T-cell (primary cell): ENCODE data around the gene DHPS. TPM values are rescaled to one million over a fixed set of nuclear protein-coding genes. Genes with fewer than 3 reads are reported as not detected.

ENCODE experiments used
- ATAC-seq, 4 experiments: fragments of 200-7000 bp in 3 of 4; fragments of 150-1000 bp in 1 of 4; cut with Tn5 transposase; replicated peaks in 1 of 4; 1 replicate in 3 of 4; 2 replicates in 1 of 4; pipeline ENCODE4 v1.10.0; 2021; ENCODE audit warnings: moderate library complexity in 3 of 4, mild to moderate bottlenecking in 2 of 4, moderate number of reproducible peaks in 1 of 4
- CTCF ChIA-PET, 2 donors: fragments of 300-600 bp; sonication (Branson Sonifier 250); formaldehyde crosslinking; loops; one replicate each; lab custom pipeline; 2022; ENCODE audit warnings: antibody characterized with exemption in 2 of 2; lab: Charles Lee
- POLR2A ChIA-PET, 2 donors: fragments of 300-600 bp; sonication (Branson Sonifier 250); formaldehyde crosslinking; loops; one replicate each; lab custom pipeline; 2022; ENCODE audit warnings: antibody characterized with exemption in 2 of 2; lab: Charles Lee
- DNase-seq, 35 experiments: peaks; one replicate each; pipeline versions ENCODE4 v3.0.0 to v3.0.0-alpha.2; 2013 to 2023
- H3K27ac ChIP-seq: one replicate; pipeline ENCODE4 v1.5.1; 2013; ENCODE audit warnings: low read length
- H3K27me3 ChIP-seq, 2 experiments: replicated peaks in 1 of 2; 1 replicate in 1 of 2; 2 replicates in 1 of 2; pipeline versions ENCODE4 v1.6.1 to v1.7.0; 2013; ENCODE audit warnings: low read length in 1 of 2, mixed read lengths in 1 of 2; ENCODE audit not compliant: control insufficient read depth in 2 of 2, insufficient read depth in 2 of 2; ENCODE audit errors: extremely low read depth in 1 of 2
- H3K36me3 ChIP-seq, 2 donors: 1 replicate in 1 of 2; 2 replicates in 1 of 2; pipeline versions ENCODE4 v1.6.1 to v1.7.0; 2013; ENCODE audit warnings: low read length in 1 of 2; ENCODE audit not compliant: control insufficient read depth in 2 of 2, insufficient read depth in 1 of 2; ENCODE audit errors: extremely low read depth in 1 of 2
- H3K4me1 ChIP-seq, 2 experiments: 1 replicate in 1 of 2; 2 replicates in 1 of 2; pipeline versions ENCODE4 v1.6.1 to v1.7.0; 2013; ENCODE audit warnings: low read length in 2 of 2, mixed read lengths in 1 of 2; ENCODE audit not compliant: insufficient read depth in 2 of 2, control insufficient read depth in 1 of 2; ENCODE audit errors: extremely low read depth in 1 of 2
- H3K4me3 ChIP-seq, 2 donors: 1 replicate in 1 of 2; 2 replicates in 1 of 2; pipeline versions ENCODE4 v1.5.1 to v1.7.0; 2013; ENCODE audit warnings: mild to moderate bottlenecking in 2 of 2, low read length in 1 of 2, moderate library complexity in 1 of 2; ENCODE audit not compliant: control insufficient read depth in 1 of 2; ENCODE audit errors: extremely low read depth in 1 of 2
- H3K9me3 ChIP-seq: 2 replicates; pipeline ENCODE4 v1.7.0; 2013
- H3K27ac Mint-ChIP-seq, 2 donors: one replicate each; pipeline ENCODE4 v1.8.0; 2020 to 2021; ENCODE audit warnings: mild to moderate bottlenecking in 2 of 2, mixed read lengths in 2 of 2
- H3K27me3 Mint-ChIP-seq, 2 donors: one replicate each; pipeline ENCODE4 v1.8.0; 2021 to 2022; ENCODE audit warnings: mixed read lengths in 2 of 2
- H3K36me3 Mint-ChIP-seq: one replicate; pipeline ENCODE4 v1.8.0; 2021; ENCODE audit warnings: mixed read lengths
- H3K4me1 Mint-ChIP-seq, 3 donors: one replicate each; pipeline ENCODE4 v1.8.0; 2020 to 2022; ENCODE audit warnings: mixed read lengths in 3 of 3, mild to moderate bottlenecking in 1 of 3
- H3K4me3 Mint-ChIP-seq, 3 donors: one replicate each; pipeline ENCODE4 v1.8.0; 2020 to 2022; ENCODE audit warnings: mild to moderate bottlenecking in 3 of 3, mixed read lengths in 3 of 3, moderate library complexity in 3 of 3
- H3K9me3 Mint-ChIP-seq, 3 donors: one replicate each; pipeline ENCODE4 v1.8.0; 2020 to 2022; ENCODE audit warnings: mixed read lengths in 3 of 3
- WGBS: methylation state at CpG from one replicate; pipeline ENCODE4 v1.1.5; 2013; ENCODE audit warnings: missing lambda C conversion rate; ENCODE audit not compliant: insufficient coverage; 5-methylcytosine and 5-hydroxymethylcytosine counted together
- total RNA-seq, 35 experiments: library from RNA in 6 of 35; stranded (reverse) in 6 of 35; fragments of 120-200 nt in 1 of 35; gene quantifications; one replicate each; pipeline versions ENCODE4 v1.2.1 to v1.2.4 and lab custom pipeline; 2013 to 2026

The DHPS gene
- total RNA-seq, 5 donors from 2014 or later (not counting 1 experiment from before 2014, with no cell fraction given): 141 to 195 (median 177) TPM

DNA sequence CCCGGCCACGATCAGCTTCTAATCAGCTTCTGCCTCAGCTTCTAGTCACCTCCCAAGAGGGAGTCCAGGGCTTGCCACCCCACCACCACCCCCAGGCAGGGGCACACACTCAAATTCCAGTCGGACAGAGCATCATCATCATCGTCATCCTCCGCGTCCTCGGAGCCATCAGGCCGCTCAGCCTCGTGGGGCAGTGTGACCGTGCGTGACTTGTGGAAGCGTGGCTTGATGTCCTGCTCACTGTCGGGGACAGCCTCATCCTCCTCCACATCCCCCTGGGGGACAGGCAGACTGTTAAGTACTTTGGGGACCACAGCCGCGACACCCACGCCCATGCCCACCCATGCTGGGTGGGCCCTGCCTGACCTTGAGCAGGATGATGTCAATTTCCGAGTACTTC lies 29.5 kb upstream of the DHPS start:
- no peaks in the 10 kb centered on the region for H3K4me1 Mint-ChIP-seq
- peaks cover 19% of the 10 kb centered on the region for H3K36me3 Mint-ChIP-seq
- Histone ChIP-seq H3K36me3 (peaks cover 19 to 72% of the 10 kb centered on the region in 2 donors), H3K27me3 (no peaks in the 10 kb centered on the region), H3K4me1 (no peaks in the 10 kb centered on the region), H3K27ac (no peak overlapping the region), H3K9me3 (no peaks in the 10 kb centered on the region), H3K4me3 (no peak overlapping the region)
- CTCF ChIA-PET: no interaction called here
- POLR2A ChIA-PET: no interaction called here
- WGBS: 97% methylated on average over 11 of the region's 17 CpGs
- H3K27ac Mint-ChIP-seq: no peak overlapping the region
- H3K4me3 Mint-ChIP-seq: no peak overlapping the region
- H3K9me3 Mint-ChIP-seq: no peaks in the 10 kb centered on the region
- ATAC-seq: no peak
- DNase-seq: no peak
- no peaks in the 10 kb centered on the region for H3K27me3 Mint-ChIP-seq

DNA sequence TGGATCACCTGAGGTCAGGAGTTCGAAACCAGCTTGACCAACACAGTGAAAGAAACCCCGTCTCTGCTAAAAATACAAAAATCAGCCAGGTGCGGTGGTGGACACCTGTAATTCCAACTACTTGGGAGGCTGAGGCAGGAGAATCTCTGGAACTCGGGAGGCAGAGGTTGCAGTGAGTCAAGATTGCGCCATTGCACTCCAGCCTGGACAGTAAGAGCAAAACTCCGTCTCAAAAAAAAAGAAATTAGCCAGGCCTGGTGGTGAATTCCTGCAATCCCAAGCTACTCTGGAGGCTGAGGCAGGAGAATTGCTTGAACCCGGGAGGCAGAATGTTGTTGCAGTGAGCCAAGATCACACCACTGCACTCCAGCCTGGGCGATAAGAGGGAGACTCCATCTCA lies 27.0 kb upstream of the DHPS start:
- Histone ChIP-seq H3K9me3 (no peaks in the 10 kb centered on the region), H3K4me1 (no peaks in the 10 kb centered on the region), H3K27ac (no peak overlapping the region), H3K36me3 (peaks cover 24 to 73% of the 10 kb centered on the region in 2 donors), H3K27me3 (no peaks in the 10 kb centered on the region), H3K4me3 (no peak overlapping the region)
- no peak for ATAC-seq
- H3K27me3 Mint-ChIP-seq: no peaks in the 10 kb centered on the region
- peaks cover 26% of the 10 kb centered on the region for H3K36me3 Mint-ChIP-seq
- CTCF ChIA-PET: interaction anchor here in 1 of 2 donors (0.7 kb wide), 2 partner anchors 18 to 57 kb away, joined by 3 to 4 read pairs; no protein-coding TSS in a partner anchor
- no peak for DNase-seq
- H3K27ac Mint-ChIP-seq: no peak overlapping the region
- no peak overlapping the region for H3K4me3 Mint-ChIP-seq
- H3K9me3 Mint-ChIP-seq: no peaks in the 10 kb centered on the region
- no peaks in the 10 kb centered on the region for H3K4me1 Mint-ChIP-seq
- POLR2A ChIA-PET: no interaction called here
- WGBS: 96% methylated on average over 4 of the region's 8 CpGs

DNA sequence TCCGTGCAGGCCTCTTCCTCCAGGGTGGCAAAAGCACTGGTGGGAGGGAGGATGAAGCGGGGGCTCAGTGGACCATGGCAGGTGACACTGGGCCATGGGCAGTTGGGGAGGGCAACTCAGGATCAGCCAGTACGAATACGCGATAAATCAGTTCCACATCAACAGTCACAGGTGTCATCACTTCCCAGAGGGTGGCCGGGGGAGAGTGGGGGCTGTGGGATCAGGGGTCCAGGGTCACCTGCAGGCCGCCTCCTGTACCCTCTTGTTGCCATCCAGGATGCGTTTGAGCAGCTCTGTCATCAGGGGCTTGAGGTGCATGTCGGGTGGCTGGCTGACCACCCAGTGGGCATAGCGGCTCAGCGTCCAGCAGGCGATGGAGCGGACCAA lies 24.6 kb upstream of the DHPS start:
- Histone ChIP-seq H3K9me3 (no peaks in the 10 kb centered on the region), H3K4me1 (no peaks in the 10 kb centered on the region), H3K27me3 (no peaks in the 10 kb centered on the region), H3K27ac (no peak overlapping the region), H3K4me3 (no peak overlapping the region), H3K36me3 (peaks cover 36 to 75% of the 10 kb centered on the region in 2 donors)
- no peak for DNase-seq
- CTCF ChIA-PET: no interaction called here
- Mint-ChIP-seq H3K4me1 (no peaks in the 10 kb centered on the region), H3K9me3 (no peaks in the 10 kb centered on the region), H3K27me3 (no peaks in the 10 kb centered on the region), H3K36me3 (peaks cover 32% of the 10 kb centered on the region), H3K4me3 (no peak overlapping the region), H3K27ac (no peak overlapping the region)
- POLR2A ChIA-PET: no interaction called here
- no peak for ATAC-seq
- 94% methylated on average over 8 of the region's 13 CpGs for WGBS

DNA sequence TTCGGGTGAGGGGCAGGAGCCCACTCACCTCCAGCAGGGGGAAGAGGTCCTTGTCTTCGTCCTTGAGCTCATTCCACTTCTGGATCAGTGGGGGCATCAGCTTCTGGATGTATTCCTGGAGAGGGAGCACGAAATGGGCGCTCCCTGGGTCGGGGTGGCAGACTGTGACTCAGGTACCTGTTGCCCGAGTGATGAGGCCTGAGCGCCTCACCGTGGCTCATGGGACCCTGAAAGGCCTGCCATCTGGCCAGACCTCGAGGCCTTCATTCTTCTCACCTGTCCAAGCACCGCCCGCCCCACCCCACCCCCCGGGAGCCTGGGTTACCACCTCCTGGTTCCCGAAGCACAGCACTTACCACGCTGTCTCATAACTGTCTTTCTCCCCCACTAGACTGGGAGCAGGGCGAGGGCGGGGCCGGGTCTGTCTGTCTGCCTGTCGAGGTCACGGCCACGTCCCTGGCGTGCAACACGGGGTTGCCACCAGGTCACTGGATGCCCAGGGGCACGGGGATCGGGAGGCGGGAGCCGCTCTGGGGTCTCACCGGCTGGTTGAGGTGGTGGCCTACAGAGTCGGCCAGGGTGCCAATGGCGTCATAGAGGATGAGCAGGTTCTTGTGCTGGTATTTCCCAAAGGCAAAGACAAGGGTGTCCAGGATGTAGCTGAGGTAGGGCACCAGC lies 24.1 kb upstream of the DHPS start:
- H3K36me3 ChIP-seq: peaks cover 39 to 76% of the 10 kb centered on the region in 2 donors
- DNase-seq: no peak
- CTCF ChIA-PET: no interaction called here

DNA sequence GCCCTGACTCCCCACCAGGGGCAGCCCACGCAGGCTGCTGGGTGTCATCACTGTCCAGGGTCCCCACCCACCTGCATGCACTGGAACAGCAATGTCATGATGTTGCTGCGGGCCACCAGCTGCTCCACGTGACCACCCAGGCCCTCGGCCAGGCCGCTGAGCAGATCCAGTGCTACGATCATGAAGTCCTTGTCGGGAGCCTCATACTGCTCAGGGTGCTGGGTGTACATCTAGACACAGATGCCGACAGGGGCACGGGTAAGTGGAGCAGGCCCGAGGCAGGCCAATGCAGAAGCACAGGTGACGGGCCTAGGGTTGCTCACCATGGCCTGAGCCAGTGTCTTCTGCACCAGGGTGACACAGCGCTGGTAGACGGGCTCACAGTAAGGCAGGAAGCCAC lies 23.5 kb upstream of the DHPS start:
- H3K4me1 ChIP-seq: no peaks in the 10 kb centered on the region
- H3K27ac ChIP-seq: no peak overlapping the region
- Mint-ChIP-seq H3K27me3 (no peaks in the 10 kb centered on the region), H3K27ac (no peak overlapping the region), H3K9me3 (no peaks in the 10 kb centered on the region), H3K4me3 (no peak overlapping the region), H3K36me3 (peaks cover 35% of the 10 kb centered on the region), H3K4me1 (no peaks in the 10 kb centered on the region)
- no peaks in the 10 kb centered on the region for H3K9me3 ChIP-seq
- no peak for DNase-seq
- no peaks in the 10 kb centered on the region for H3K27me3 ChIP-seq
- no peak for ATAC-seq
- CTCF ChIA-PET: no interaction called here
- WGBS: 95% methylated on average over 13 of the region's 13 CpGs
- peaks cover 41 to 70% of the 10 kb centered on the region in 2 donors for H3K36me3 ChIP-seq
- POLR2A ChIA-PET: no interaction called here
- H3K4me3 ChIP-seq: no peak overlapping the region

More for the DNA sequence above, 24.1 kb upstream of the DHPS start:
- Mint-ChIP-seq H3K27ac (no peak overlapping the region), H3K9me3 (no peaks in the 10 kb centered on the region), H3K4me1 (no peaks in the 10 kb centered on the region), H3K27me3 (no peaks in the 10 kb centered on the region), H3K4me3 (no peak overlapping the region), H3K36me3 (peaks cover 37% of the 10 kb centered on the region)
- no peaks in the 10 kb centered on the region for H3K4me1 ChIP-seq
- no peaks in the 10 kb centered on the region for H3K27me3 ChIP-seq
- no peak overlapping the region for H3K27ac ChIP-seq
- no peak overlapping the region for H3K4me3 ChIP-seq
- POLR2A ChIA-PET: no interaction called here
- no peaks in the 10 kb centered on the region for H3K9me3 ChIP-seq
- WGBS: 97% methylated on average over 27 of the region's 29 CpGs
- ATAC-seq: no peak

DNA sequence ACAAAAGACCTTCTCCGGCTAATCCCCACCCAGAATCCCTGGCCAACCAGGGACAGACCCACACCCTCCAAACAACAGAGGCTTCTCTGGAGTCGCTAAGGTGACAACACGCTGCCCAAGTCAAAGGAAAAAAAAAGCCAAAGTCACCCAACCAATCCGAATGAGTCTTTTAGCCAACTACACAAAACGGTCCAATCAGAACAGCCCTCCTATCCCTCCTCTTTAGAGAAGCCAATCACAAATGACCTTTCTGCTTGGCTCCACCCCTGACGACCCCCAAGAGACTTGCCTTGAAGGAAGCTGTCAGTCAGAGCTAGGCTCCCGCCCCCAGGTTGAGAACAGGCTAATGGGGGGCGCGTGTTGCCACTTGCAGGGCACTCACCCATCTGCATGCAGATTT lies 21.4 kb upstream of the DHPS start:
- no peaks in the 10 kb centered on the region for H3K27me3 ChIP-seq
- POLR2A ChIA-PET: interaction anchor here in 1 of 2 donors (0.6 kb wide), 1 partner anchor 74 kb away, joined by 6 read pairs; no protein-coding TSS in a partner anchor
- H3K36me3 ChIP-seq: peaks cover 37 to 59% of the 10 kb centered on the region in 2 donors
- no peaks in the 10 kb centered on the region for H3K4me1 ChIP-seq
- H3K9me3 ChIP-seq: no peaks in the 10 kb centered on the region
- H3K27ac ChIP-seq: no peak overlapping the region
- H3K4me1 Mint-ChIP-seq: peaks cover 0 to 2% (median 2%) of the 10 kb centered on the region in 3 donors
- no peaks in the 10 kb centered on the region for H3K27me3 Mint-ChIP-seq
- no peak overlapping the region for H3K4me3 ChIP-seq
- DNase-seq (peak in 1 of 35 experiments; percentile 29), ATAC-seq (peak in 1 of 4 experiments; percentile 50)
- H3K36me3 Mint-ChIP-seq: peaks cover 34% of the 10 kb centered on the region
- H3K27ac Mint-ChIP-seq: no peak overlapping the region
- H3K9me3 Mint-ChIP-seq: no peaks in the 10 kb centered on the region
- WGBS: 93% methylated on average over 8 of the region's 9 CpGs
- CTCF ChIA-PET: no interaction called here
- no peak overlapping the region for H3K4me3 Mint-ChIP-seq
